Hepatocyte (in vitro differentiated cells): ENCODE measurements around the gene HOXD13.
A peak's percentile ranks its signal among the peaks of the same experiment; 100 is the strongest.

Source experiments
- EZH2 ChIP-seq: fragments of 200-600 bp; sonication (generic); IDR thresholded peaks from 2 replicates; pipeline ENCODE4 v1.6.1; 2016; ENCODE audit warnings: antibody characterized with exemption, mild to moderate bottlenecking, borderline replicate concordance
- EZH2phosphoT487 ChIP-seq: fragments of 200-600 bp; sonication (generic); IDR thresholded peaks from one replicate; pipeline ENCODE4 v1.6.1; 2018; ENCODE audit warnings: antibody characterized with exemption, mild to moderate bottlenecking, low read depth, moderate library complexity; ENCODE audit not compliant: unreplicated experiment, severe bottlenecking
- TF ChIP-seq, protein P1 (sequence below): fragments of 200-600 bp; sonication (generic); IDR thresholded peaks from 2 replicates; pipeline ENCODE4 v1.5.1; 2016; ENCODE audit warnings: antibody characterized with exemption, mild to moderate bottlenecking; ENCODE audit not compliant: poor library complexity

- TF ChIP-seq, protein P1, sequence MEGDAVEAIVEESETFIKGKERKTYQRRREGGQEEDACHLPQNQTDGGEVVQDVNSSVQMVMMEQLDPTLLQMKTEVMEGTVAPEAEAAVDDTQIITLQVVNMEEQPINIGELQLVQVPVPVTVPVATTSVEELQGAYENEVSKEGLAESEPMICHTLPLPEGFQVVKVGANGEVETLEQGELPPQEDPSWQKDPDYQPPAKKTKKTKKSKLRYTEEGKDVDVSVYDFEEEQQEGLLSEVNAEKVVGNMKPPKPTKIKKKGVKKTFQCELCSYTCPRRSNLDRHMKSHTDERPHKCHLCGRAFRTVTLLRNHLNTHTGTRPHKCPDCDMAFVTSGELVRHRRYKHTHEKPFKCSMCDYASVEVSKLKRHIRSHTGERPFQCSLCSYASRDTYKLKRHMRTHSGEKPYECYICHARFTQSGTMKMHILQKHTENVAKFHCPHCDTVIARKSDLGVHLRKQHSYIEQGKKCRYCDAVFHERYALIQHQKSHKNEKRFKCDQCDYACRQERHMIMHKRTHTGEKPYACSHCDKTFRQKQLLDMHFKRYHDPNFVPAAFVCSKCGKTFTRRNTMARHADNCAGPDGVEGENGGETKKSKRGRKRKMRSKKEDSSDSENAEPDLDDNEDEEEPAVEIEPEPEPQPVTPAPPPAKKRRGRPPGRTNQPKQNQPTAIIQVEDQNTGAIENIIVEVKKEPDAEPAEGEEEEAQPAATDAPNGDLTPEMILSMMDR = no peak
- TF ChIP-seq EZH2phosphoT487 (no peak), EZH2 (peak; percentile 74)
Measured at GRCh38 chr2:176093898-176094249, 1.4 kb downstream of the HOXD13 start.
